ENCODE measurements around the gene RXFP1.

RXFP1 gene

GRCh38 chr4:158541506-158541905, 19.8 kb downstream of the RXFP1 start:
- no peak for DNase-seq (ENCODE audit: low read depth)

- DNase-seq (ENCODE audit: low read depth): no peak
These were observed 21.5 kb downstream of the RXFP1 start for GRCh38 chr4:158543191-158543590.

GRCh38 chr4:158544141-158544540, 22.5 kb downstream of the RXFP1 start:
- DNase-seq (ENCODE audit: low read depth): no peak

GRCh38 chr4:158553364-158553763, 31.7 kb downstream of the RXFP1 start:
- no peak for DNase-seq (ENCODE audit: low read depth)

GRCh38 chr4:158560284-158560683, 38.6 kb downstream of the RXFP1 start:
- DNase-seq (ENCODE audit: low read depth): no peak

GRCh38 chr4:158566860-158567259, 45.2 kb downstream of the RXFP1 start:
- DNase-seq (ENCODE audit: low read depth): no peak

- DNase-seq (ENCODE audit: low read depth): no peak
These were observed 50.1 kb downstream of the RXFP1 start for GRCh38 chr4:158571736-158572135.

GRCh38 chr4:158572608-158573007, 50.9 kb downstream of the RXFP1 start:
- DNase-seq (ENCODE audit: low read depth): no peak

GRCh38 chr4:158578476-158578875, 56.8 kb downstream of the RXFP1 start:
- DNase-seq (ENCODE audit: low read depth): no peak

GRCh38 chr4:158580064-158580463, 58.4 kb downstream of the RXFP1 start:
- no peak for DNase-seq (ENCODE audit: low read depth)

- no peak for DNase-seq (ENCODE audit: low read depth)
These were observed 59.5 kb downstream of the RXFP1 start for GRCh38 chr4:158581161-158581560.

GRCh38 chr4:158586881-158587280, 65.2 kb downstream of the RXFP1 start:
- DNase-seq (ENCODE audit: low read depth): no peak

- DNase-seq (ENCODE audit: low read depth): no peak
These were observed 66.6 kb downstream of the RXFP1 start for GRCh38 chr4:158588285-158588684.

- no peak for DNase-seq (ENCODE audit: low read depth)
These were observed 67.1 kb downstream of the RXFP1 start for GRCh38 chr4:158588777-158589176.

- DNase-seq (ENCODE audit: low read depth): no peak
These were observed 68.6 kb downstream of the RXFP1 start for GRCh38 chr4:158590306-158590705.

GRCh38 chr4:158590824-158591223, 69.1 kb downstream of the RXFP1 start:
- no peak for DNase-seq (ENCODE audit: low read depth)

GRCh38 chr4:158597879-158598596, 76.4 kb downstream of the RXFP1 start:
- no peak for DNase-seq (ENCODE audit: low read depth)

- no peak for DNase-seq (ENCODE audit: low read depth)
These were observed 77.5 kb downstream of the RXFP1 start for GRCh38 chr4:158599150-158599549.

GRCh38 chr4:158599765-158600498, 78.2 kb downstream of the RXFP1 start:
- no peak for DNase-seq (ENCODE audit: low read depth)

GRCh38 chr4:158604369-158604768, 82.7 kb downstream of the RXFP1 start:
- no peak for DNase-seq (ENCODE audit: low read depth)

- DNase-seq (ENCODE audit: low read depth): no peak
These were observed 83.7 kb downstream of the RXFP1 start for GRCh38 chr4:158605393-158605792.

GRCh38 chr4:158606969-158607368, 85.3 kb downstream of the RXFP1 start:
- DNase-seq (ENCODE audit: low read depth): no peak

- no peak for DNase-seq (ENCODE audit: low read depth)
These were observed 87.4 kb downstream of the RXFP1 start for GRCh38 chr4:158609116-158609515.

- DNase-seq (ENCODE audit: low read depth): no peak
These were observed 89.1 kb downstream of the RXFP1 start for GRCh38 chr4:158610790-158611189.
